GM18858 (cell line): ENCODE results near the gene ZNF280D.

Experiments used
- ATAC-seq: cut with Tn5 transposase; IDR thresholded peaks from one replicate; pipeline ENCODE4 v1.9.1; 2021; ENCODE audit not compliant: unreplicated experiment

Gene ZNF280D

GRCh38 chr15:56754772-56755370 lies 21.6 kb upstream of the ZNF280D start:
- no peak for ATAC-seq

- no peak for ATAC-seq
Observed at GRCh38 chr15:56752986-56753385, 19.7 kb upstream of the ZNF280D start.

- ATAC-seq = no peak
Observed at GRCh38 chr15:56749982-56750381, 16.7 kb upstream of the ZNF280D start.

- ATAC-seq = no peak
Observed at GRCh38 chr15:56744701-56745683, 11.7 kb upstream of the ZNF280D start.

- no peak for ATAC-seq
Observed at GRCh38 chr15:56741541-56741940, 8.2 kb upstream of the ZNF280D start.

GRCh38 chr15:56739964-56740640 lies 6.8 kb upstream of the ZNF280D start:
- ATAC-seq = no peak

GRCh38 chr15:56739474-56739873 lies 6.2 kb upstream of the ZNF280D start:
- no peak for ATAC-seq

GRCh38 chr15:56737791-56738190 lies 4.5 kb upstream of the ZNF280D start:
- ATAC-seq = no peak

GRCh38 chr15:56736881-56737707 lies 3.8 kb upstream of the ZNF280D start:
- ATAC-seq = no peak

- no peak for ATAC-seq
Observed at GRCh38 chr15:56736308-56736707, 3.0 kb upstream of the ZNF280D start.

- no peak for ATAC-seq
Observed at GRCh38 chr15:56735589-56735988, 2.3 kb upstream of the ZNF280D start.

GRCh38 chr15:56734013-56734635 lies 815 bp upstream of the ZNF280D start:
- no peak for ATAC-seq

GRCh38 chr15:56732886-56733135 lies 498 bp downstream of the ZNF280D start:
- no peak for ATAC-seq

- ATAC-seq = no peak
Observed at GRCh38 chr15:56732135-56732885, 999 bp downstream of the ZNF280D start.

GRCh38 chr15:56731548-56731947 lies 1.8 kb downstream of the ZNF280D start:
- ATAC-seq = no peak

GRCh38 chr15:56729561-56729960 lies 3.7 kb downstream of the ZNF280D start:
- ATAC-seq = no peak

GRCh38 chr15:56725386-56725785 lies 7.9 kb downstream of the ZNF280D start:
- ATAC-seq = no peak

- no peak for ATAC-seq
Observed at GRCh38 chr15:56724232-56724631, 9.1 kb downstream of the ZNF280D start.

- ATAC-seq = no peak
Observed at GRCh38 chr15:56723787-56724186, 9.5 kb downstream of the ZNF280D start.
